ENCODE results near the gene STARD7.
"Not testable (repeated sequence)": the region's sequence is repeated elsewhere in the genome, so short reads cannot be mapped to it uniquely, and the experiment has no call there.

Gene STARD7

DNA sequence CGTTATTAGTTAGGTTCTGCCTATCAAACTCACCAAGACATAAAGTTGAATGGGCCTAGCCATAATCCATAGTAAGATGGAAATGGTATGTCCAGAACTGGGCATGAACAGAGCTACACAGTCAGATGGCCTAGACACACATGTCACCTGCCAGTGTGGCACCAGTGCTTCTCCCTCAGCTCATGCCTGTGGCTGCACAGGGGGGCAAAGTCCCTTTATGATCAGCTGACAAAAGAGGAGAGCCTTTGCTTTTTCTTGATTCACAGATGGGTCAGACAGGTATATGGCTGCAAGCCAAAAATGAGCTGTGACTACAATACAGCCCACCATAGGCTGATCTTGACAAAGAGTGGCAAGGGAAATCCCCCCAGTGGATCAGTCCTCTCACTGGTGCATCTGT lies 28.3 kb upstream of the STARD7 start:
- no peak for DNase-seq (ENCODE audit: low read depth)

DNA sequence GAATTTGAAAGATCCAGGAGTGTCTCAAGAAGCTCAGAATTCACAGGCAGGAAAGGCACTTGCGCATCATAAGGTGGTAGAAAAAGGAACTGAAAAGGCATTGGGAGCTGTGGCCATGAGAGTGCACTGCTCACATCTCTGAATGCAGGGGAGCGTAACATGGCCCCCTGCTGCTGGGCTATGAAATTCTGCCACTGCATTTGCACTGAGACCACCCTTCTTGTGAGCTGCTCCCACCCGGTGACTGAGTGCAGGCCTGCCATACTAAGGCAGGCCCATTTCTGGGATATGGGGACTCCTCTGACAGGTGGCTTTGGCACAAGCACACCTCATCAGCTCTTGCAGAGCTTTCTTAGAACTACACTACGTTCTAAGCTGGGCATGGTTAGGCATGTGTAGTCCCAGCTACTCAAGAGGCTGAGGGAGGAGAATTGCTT lies 25.3 kb upstream of the STARD7 start:
- DNase-seq (ENCODE audit: low read depth): no peak

DNA sequence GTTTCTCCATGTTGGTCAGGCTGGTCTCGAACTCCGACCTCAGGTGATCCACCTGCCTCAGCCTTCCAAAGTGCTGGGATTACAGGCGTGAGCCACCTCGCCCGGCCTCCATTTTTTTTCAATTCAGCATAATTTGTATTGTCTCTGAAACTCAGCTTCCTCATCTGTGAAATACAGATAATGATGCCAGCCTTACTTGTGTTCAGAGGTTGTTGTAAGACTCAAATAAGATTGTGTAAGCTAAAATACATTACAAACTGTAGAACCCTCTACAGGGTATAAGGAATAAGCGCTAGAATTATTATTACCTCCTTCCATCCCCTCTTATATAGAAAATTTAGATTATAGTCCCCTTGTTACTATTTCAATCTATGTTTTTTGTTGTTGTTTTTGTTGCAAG lies 24.8 kb upstream of the STARD7 start:
- DNase-seq (ENCODE audit: low read depth): no peak

DNA sequence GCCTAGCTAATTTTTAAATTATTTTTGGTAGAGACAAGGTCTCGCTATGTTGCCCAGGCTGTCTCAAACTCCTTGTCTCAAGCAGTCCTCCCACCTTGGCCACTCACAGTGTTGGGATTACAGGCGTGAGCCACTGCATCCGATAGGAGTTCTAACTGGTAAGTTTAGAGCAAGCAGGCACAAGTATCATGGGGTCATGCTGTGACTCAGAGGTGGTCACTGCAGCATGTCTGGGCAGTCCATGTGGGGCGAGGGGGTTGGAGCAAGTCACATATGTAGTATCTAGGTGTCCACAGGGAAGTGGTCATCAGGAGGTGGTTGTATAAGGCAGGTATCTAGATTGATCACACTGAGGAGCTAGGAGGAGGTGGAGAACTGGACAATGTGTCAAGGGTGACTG lies 22.7 kb upstream of the STARD7 start:
- no peak for DNase-seq (ENCODE audit: low read depth)

DNA sequence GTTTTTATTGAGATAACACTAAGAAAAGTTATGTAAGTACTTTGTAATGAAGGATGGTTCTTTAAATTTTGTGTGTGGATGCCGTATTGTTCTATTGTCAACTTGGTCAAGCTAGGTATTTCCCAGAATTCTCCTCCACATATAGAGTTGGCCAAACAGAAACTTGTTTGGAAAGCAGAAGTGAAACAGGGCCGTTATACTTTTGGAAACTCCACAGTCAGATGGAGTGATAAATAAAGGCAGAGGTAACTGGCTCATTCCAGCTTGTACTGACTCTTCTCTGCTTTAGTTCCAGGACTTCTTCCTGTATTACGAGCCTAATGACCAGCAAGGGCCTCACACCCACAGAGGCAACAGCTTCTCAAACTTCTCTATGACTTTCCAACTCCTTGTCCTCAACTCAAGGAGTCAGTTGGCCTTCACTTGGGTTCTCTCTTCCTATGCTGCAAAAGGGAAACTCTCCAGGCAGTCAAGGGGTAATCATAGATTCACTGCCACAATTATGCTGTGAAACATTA lies 16.4 kb upstream of the STARD7 start:
- no peak for DNase-seq (ENCODE audit: low read depth)

DNA sequence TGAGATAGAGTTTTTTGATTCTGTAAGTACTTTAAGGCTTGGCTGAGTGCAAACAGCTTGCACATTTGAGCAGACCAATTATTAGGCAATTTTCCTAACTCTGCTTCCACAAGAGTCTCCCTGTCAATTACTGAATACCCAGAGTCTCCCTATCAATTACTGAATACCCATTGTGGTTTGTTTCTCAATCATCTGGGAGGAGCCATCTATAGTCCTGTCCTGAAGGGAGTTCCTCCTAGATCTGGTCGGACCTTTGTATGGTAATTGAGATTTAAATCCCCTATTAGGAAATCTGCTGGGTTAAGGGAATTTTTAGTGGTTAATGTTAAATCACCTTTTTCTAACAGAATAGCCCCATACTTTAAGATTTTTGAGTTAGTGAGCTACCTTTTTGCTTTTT lies 12.5 kb upstream of the STARD7 start:
- not testable (repeated sequence) for DNase-seq (ENCODE audit: low read depth)

DNA sequence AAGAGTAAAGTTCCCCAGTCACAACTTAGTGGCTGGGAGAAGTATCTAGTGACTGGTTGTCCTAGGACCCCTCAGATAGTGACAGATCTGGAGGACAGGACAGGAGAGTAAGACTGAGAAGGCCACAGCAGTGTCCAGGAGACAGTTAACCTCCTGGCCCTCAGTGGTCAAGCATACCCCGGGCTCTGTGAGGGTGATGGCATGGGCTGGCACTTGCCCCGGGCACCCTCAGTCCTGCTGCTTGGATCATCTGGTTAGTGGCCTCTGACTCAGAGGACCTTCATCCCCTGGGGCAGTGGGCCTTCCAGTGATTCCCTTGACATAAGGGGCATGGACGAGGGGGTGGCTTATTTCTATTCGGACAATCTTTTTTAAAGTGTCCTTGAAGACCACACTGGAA lies 11.3 kb upstream of the STARD7 start:
- not testable (repeated sequence) for DNase-seq (ENCODE audit: low read depth)

DNA sequence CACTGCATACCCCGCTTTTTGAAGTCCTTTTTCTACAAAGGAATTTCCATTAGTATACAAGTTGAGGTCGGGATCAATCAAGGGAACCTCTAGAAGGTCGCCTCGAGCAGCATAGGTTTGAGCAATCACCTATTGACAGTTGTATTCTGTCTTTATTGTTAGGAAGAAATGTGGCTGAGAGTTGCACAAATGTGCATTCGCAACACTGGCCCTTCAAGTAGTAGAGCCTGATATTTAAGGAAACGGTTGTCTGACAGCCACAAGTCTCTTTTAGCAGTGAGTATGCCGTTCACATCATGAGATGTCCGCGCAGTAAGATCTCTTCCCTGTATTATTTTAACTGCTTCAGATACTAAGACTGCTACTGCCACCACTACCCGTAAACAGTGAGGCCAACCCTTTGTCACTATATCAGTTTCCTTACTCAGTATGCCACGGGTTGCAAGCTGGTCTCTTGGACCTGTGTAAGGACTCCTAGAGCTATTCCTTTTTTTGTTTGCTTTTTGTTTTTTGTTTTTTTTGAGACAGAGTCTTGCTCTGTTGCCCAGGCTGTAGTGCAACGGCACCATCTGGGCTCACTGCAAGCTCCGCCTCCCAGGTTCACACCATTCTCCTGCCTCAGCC lies 10.0 kb upstream of the STARD7 start:
- DNase-seq (ENCODE audit: low read depth): no peak

DNA sequence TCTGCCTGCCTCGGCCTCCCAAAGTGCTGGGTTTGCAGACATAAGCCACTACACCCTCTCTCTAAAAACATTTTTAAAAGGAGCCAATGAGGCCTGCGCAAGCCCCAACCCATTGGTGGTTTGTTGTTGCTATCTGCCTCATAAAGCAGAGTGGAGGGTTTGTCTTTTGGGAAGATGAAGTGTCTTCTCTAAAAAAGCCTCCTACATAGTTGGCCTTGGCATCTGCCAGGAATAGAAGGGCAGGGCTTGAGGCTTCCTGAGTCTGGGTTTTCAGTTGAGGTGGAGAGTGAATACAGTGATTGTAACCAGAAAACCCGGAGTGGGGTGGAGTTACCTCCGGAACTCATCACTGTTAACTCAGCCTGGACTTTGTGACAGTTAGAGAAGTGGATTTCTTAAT lies 5.9 kb upstream of the STARD7 start:
- no peak for DNase-seq (ENCODE audit: low read depth)

DNA sequence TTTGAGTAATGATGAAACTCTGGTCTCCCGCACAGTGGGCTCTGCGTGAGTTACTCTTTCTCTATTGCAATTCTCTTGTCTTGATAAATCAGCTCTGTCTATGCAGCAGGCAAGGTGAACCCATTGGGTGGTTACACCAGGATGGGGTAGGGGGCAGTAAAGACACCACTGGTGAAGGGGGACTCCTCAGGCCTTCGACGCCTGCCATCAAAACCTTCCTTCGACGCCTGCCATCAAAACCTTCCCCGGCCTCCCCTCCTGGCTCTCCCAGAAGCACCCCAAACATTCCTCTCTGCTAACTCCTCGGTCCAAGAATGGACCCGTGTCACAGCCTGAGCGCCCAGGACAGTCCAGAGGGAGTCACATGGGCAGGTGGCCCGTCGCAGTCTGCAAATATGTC lies 4.8 kb upstream of the STARD7 start:
- no peak for DNase-seq (ENCODE audit: low read depth)

DNA sequence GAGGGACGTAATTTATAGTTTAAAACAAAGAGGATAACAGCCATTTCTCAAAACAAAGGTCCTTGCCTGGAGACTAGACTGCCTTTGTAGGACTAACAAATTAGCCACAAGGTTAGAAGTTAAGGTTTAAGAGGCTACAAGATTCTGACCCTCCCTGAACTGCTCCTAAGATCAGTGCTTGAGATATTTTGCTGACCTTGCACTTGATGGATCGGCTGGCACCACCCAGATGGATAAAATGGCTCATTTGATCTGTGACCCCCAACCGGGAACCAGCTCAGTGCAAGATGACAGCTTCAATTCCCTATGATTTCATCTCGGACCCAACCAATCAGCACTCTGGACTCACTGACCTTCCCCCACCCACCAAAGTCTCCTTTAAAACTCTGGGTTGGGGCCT lies 3.7 kb upstream of the STARD7 start:
- DNase-seq (ENCODE audit: low read depth): no peak

DNA sequence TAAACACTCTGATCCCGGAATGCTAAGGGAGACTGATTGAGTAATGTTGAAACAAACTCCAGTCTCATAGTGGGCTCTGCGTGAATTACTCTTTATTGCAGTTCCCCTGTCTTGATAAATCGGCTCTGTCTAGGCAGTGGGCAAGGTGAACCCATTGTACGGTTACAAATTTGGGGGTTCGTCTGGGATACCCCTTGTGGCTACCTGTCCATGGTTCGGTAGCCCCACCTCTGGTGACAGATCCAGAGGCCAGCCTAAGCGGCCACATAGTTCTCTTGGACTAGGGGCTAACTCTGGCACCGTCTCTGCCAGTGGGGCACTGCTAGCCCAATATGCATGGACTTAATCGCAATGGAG lies 1.1 kb upstream of the STARD7 start:
- DNase-seq (ENCODE audit: low read depth): no peak

DNA sequence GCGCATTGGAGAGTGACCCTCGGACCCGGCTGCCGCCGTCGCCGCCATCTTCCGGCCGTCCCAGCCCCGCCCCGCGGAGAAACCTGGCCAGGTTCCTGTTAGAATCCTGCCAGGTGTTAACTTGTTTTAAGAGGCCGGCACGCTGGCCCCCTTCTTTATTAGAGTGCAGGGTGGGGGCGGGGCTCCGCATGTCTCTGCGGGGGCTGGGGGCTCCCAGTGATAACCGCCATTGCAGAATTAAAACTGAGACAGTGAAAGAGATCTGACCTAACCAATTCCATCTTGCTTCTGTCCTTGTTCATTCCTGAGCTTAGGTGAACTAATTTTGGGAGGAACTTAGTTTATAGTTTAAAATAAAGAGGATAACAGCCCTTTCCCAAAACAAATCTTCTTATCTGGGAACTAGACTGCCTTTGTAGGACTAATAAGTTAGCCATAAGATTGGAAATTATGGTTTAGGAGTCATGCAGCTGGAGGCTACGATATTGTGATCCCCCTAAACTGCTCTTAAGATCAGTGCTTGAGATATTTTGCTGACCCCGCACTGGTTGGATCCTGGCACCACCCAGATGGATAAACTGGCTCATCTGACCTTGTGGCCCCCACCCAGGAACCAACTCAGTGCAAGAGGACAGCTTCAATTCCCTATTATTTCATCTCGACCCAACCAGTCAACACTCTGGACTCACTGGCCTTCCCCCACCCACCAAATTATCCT lies 543 bp upstream of the STARD7 start:
- no peak for DNase-seq (ENCODE audit: low read depth)

DNA sequence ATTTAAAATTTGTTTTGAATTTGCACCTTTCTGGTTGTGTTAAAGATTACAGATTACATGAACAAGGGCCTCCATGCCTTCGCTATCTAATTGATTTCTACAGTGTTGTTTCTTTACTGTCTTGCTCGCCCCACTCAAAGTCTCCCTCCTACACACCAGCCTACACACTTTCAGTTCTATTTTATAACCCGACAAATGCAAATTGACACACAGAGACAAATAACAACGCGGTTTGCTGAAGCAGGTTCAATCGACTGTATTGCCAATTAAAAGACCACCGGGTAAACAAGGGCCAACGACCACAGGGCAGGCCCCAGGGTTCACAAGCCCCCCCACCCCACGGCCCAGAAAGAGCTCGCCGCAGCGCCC lies 869 bp downstream of the STARD7 start:
- DNase-seq (ENCODE audit: low read depth): no peak

DNA sequence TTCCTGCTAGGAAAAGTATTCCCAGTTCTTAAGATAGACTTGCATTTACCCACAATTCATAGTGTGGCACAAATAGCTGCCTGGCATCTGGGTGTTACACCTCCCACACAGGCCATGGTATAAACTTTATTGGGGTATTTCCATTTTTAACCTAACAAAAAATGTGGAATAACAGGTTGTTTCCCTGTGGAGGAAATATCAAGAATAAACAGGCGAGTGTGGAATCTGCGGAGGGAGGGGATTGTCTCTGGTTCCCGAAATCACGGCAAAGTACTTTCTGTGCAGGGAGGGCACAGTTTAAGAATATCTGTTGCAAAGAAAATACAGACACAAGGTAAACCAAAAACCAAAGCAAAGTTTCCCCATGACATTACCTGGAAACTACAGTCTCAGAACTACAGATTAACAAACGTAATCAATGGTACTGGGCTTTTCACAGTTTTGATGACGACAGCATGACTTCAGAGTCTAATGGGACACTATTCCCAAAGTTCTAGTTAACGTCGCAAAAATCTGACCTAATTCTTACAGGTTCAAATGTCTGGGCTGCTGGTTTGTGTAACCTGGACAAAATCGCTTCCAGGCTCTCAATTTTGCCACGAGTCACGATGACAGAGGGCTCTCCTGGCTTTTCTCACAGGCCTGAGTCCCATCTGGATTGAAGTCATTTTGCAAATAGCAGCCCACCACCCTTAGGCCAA lies 1.4 kb downstream of the STARD7 start:
- peak; percentile 32 for DNase-seq (ENCODE audit: low read depth)

DNA sequence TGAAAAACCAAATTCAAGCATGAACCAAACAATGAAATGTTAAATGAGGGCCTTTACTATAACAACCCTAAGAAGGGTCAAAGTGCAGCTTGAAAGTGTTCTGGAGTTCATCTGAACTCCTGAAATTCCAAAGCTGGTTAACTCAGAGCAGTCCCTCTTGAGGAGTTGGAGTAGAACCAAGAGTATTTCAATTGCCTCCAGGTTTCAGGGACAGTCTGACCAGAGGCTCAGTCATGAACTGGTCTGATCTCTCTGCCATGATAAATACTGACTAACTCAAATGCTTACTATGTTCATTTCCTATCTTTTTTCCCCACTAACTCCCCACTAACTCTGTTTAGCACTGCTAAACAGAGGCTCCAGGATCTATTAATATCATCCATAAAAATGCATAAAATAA lies 2.7 kb downstream of the STARD7 start:
- DNase-seq (ENCODE audit: low read depth): peak; percentile 85

DNA sequence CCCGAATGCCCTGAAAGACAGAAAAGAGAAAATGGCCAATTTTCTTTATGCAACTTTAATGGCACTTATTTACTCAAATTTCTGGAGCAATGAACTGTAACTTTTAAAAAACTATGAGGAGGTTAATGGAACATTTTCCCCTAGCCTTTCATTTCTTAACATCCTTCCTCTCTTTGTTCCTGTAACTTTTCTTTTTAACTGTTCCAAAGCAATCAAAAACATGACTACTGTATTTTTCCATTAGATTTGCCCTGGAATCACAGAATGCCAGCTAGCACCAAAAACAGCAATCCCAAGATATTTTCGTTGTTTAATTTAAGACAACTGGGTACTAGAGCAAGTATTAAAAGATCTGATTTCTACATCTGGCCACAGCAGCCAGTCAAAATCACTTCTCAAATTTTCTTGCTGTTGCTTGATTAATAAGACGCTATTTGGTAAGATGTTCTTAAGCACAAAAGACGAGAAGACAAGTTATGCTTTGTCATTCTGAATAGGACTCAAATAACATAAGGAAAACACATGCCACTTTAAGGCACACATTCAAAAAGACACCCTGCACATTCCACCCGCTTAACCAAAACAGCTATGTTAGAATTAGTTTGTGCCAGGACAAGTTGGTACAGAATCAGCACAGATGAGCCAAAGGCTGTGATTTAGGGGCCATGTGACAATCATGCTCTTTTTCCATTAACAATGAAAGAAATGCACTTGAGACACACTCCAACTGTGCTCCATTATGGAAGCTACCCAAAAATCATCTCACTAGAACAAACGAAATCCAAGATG lies 3.6 kb downstream of the STARD7 start:
- no peak for DNase-seq (ENCODE audit: low read depth)

DNA sequence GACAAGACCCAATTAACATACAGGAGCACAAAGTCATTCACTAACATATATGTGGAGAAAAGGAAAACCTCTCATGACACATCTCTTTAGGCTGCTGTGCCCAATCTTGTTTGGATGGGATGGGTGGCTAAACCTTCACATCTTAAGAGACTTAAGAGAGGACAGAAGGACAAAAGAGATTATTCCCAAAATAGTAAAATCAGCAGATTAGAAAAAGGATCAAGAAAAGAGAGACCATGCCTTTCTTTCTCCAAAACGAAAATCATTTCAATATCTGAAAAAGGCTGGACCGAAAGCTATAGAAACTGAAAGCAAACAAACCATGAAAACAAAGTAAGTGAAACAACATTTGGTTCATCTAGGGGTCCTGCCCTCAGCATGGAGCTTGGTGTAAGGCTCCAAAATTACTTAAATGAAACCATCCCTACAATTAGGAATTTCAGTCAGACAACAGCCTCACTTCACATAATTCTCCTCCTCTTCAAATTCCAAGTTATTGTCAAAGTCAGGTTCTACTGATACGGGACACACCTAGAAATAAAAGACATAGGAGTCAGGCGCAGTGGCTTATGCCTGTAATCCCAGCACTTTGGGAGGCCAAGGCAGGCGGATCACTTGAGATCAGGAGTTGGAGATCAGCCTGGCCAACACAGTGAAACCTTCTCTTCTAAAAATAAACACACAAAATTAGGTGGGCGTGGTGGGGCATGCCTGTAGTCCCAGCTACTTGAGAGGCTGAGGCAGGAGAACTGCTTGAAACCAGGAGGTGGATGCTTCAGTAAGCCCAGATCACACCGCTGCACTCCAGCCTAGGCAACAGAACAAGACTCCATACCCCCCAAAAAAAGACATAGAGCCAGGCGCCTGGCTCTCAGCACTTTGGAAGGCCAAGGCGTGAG lies 5.2 kb downstream of the STARD7 start:
- DNase-seq (ENCODE audit: low read depth): no peak

DNA sequence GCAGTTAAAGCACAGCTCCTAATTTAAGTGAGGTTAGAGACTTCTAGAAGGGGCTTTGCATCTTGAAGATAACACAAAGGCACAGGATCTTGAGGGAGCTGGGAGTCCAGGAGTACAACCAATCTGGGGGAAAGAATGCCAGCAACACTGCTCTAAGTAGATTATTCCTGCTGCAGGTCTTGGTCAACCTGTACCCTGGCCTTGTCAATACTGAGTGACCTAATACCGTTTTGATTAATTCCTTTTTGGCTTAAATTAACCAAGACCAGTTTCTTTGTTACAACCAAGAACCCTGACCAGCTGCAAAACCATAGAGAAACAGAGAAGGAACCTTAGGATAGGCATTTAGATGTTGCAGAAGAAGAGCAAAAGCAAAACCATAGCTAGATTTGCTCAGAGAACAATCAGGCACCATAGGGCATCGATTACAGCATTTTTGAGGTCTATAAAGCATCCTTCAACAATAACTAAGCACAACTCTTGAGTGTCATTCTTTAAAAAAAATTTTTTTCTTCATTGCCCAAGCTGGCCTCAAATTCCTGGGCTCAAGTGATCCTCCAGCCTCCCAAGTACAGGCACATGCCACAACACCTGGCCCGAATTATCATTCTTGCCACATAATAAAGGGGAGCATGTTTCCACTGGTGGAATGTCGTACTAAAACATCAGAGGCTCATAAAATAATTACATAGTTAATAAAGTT lies 6.3 kb downstream of the STARD7 start:
- no peak for DNase-seq (ENCODE audit: low read depth)

DNA sequence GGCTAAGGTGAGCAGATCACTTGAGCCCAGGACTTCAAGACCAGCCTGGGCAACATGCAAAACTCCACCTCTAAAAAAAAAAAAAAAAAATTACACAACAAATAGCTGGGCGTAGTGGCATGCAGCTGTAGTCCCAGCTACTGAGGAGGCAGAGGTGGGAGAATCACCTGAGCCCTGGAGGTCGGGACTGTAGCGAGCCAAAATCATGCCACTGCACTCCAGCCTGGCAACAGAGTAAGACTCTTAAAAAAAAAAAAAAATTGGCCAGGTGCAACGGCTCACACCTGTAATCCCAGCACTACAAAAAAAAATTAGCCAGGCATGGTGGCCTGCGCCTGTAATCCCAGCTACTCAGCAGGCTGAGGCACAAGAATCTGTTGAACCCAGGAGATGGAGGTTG lies 7.3 kb downstream of the STARD7 start:
- no peak for DNase-seq (ENCODE audit: low read depth)

DNA sequence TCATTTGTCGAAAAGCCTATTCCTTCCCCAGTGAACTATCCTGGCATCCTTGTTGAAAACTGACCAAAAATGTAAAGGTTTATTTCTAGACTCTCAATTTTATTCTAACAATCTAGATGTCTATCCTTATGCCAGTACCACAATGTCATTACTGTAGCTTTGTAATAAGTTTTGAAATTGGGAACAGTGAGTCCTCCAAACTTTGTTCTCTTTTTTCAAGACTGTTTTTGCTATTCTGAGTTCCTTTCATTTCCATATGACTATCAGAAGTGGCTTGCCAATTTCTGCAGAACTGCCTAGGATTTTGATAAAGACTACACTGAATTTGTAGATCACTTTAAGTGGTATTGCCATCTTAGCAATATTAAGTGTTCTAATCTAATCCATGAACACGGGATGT lies 9.7 kb downstream of the STARD7 start:
- DNase-seq (ENCODE audit: low read depth): no peak

Measured in ELR (cell line).